HG03575 (cell line): ENCODE results near the gene MED4.
A peak's percentile ranks its signal among the peaks of the same experiment; 100 is the strongest.

ENCODE experiments used
- ATAC-seq: cut with Tn5 transposase; IDR thresholded peaks from one replicate; pipeline ENCODE4 v1.9.1; 2021; ENCODE audit not compliant: unreplicated experiment, insufficient number of reproducible peaks, low FRiP score; ENCODE audit errors: extremely low read depth

The MED4 gene

DNA sequence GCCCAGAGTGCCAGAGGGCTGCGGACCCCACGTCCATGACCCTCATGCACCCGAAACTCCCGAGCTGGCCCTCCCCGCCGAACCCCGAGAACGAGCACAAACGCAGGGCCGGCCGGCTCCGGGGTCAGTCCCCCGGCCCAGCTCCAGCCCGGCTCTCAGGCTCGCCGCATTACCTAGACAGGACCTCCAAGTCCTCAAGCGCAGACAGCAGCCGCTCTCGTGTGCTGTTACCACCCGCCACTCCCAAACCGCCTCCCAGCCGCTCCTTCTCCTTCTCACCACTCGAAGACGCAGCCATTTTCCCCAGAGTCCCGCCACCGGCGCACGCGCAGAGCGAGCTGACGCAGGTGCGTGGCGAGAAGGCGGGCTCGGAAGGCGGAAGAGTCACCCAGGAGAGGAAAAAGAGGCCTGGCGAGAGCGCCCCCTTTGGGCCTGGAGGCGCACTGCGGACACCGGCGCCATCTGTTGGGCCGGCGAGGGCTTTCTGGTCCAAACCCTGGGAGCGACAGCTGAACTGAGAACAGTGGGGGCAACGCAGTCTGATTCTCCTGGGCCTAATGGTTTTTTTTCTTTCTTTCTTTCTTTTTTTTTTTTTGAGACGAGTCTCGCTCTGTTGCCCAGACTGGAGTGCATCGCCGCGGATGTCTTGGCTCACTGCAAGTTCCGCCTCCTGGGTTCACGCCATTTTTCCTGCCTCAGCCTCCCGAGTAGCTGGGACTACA, at the start of gene MED4:
TSS of gene MED4 (minus strand) at position 324 of the 722 bp plus-strand sequence. CDS start at position 298, 26 bp downstream.
- ATAC-seq = peak; percentile 54

DNA sequence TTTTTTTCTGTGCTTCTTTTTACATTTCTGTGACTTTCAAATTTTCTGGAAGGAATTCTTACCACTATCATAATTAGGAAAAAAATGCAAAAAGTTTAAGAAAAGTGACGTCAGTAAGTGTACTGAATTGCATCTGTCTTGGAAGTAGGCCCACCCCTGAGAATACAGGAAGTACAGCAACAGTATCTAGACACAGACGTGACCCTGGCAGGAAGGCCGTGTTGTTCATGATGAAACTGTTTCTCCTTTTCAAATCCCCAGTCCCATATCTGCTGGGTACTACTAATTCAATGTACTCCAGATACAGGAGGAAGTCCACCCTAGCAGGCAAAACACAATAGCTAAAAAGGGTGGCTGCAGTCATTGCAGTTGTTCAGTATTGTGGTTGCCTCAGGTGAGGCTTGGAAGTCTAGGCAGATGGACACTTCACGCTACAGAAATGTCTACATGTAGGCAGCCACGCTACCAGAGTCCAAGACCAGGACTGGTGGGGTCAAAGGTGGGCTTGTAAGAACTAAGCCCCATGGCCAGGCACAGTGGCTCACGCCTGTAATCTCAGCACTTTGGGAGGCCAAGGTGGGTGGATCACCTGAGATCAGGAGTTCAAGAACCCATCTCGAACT, 49.6 kb upstream of the MED4 start:
- ATAC-seq = no peak

DNA sequence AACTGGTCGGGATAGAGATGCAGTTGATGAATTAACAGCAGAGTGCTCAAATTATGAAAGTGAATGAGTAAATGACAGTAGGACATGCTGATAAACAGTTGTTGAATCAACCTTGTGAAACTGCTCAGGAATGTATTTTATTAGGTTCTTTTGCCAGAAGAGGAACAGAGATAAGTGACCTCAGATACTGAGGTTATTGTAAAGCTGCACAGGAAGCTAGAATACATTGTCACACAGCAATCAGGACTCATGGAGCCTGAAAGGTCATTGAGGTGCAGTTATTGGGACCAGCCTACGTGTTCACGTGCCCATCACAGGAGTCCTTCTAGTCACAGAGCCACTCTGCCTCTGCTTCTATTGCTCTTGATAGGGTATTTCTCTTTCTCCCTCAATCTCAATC, 47.5 kb upstream of the MED4 start:
- peak; percentile 75 for ATAC-seq

GRCh38 chr13:48138270-48138669, 43.4 kb upstream of the MED4 start:
- ATAC-seq = no peak

- ATAC-seq = no peak
Observed at GRCh38 chr13:48132961-48133360, 38.1 kb upstream of the MED4 start.

DNA sequence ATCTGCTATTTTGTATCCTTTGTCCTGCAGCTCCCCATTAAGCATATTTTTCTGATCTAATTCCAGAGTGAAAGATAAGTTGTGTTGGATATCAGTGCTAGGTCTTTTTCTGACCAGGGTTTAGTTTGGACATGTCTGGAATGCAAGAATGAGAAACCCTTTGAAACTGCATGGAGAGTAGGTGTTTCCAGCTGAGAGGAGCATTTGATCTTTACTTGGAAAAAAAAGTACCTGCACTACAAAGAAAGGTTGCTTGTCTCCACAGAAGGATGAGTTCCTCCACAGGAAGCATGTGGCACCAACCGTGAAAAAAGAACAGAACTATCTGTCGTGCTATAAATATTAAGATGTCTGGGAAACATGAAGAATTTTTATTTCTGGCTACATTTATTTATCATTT, 36.6 kb upstream of the MED4 start:
- ATAC-seq = no peak

DNA sequence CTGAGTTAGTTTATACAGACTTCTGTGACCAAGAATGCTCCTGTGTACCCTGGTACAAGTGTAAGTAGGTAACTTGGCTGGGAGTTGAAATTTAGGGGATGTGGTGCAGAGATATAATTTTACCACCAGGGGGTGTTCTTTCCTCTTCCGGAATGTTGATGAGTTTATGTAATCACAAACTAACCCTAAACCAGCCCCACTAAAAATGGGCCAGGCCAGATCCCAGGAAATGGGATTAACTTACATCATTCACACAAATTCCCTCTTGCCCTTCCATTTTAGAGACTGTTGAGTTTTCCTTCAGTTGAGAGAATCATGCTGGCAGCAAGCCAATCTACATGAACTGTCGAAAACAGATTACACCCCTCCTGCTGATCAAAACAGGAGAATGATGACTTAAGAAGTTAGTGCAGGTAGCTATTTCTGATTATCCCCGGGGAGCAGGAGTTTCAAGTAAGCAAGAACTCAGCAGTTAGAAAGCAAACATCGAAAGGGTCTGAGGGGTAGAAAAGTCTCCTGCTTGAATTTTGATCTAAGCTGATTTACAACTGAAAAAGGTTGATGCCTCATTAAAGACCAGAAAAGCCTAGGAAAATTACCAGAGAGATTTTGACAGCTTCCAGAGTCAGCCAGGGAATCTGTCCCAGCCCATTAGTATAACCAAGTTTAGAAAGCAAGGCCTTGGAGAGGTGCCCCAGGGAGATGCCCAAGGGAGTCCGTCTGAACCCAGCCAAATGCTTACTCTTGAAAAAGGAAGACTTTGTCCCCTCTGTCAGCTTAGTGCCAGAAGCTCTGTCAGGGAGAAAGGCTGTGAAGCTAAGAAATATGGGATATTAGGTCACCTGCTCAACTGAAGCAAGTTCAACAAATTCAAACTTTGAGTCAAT, 32.3 kb upstream of the MED4 start:
- ATAC-seq = no peak

GRCh38 chr13:48125794-48126228, 30.9 kb upstream of the MED4 start:
- ATAC-seq = no peak

DNA sequence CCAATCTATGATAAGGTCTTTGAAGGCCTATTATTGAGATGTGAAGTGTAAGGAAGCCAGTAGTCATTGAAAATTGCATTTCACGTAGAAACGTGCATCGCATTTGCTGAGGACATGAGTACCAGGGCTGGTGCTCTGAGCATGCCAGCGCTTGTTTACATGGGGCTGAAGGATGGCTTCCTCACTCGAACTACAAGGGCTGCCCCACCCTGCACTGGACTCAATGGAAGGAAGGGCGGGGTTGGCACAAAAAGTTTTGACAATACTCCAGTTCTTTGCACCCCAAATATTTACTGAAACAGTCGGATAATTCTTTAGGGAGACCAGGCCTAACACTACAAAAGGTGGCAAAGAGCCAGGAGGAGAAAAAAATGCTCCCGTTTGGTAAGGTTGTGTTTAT, 28.9 kb upstream of the MED4 start:
- no peak for ATAC-seq

- ATAC-seq = no peak
Observed at GRCh38 chr13:48121733-48122132, 26.8 kb upstream of the MED4 start.

DNA sequence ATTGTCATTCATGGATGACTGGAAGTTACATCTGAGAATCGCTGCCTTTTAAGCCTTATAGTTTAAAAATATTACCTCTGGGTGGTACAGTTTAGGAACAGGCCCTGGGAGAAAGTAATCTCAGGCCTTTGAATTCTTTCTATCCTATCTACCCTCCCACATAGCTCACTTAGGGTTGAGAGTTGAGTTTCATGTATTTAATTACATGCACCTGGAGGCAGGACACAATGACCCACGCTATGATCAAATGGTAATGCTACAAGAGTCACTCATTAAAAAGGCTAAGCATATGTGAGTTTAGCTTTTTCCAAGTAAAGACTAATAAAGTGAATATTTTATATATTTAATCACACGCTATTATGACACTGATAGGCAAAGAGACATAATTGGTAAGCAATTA, 25.3 kb upstream of the MED4 start:
- no peak for ATAC-seq

- ATAC-seq = no peak
Observed at GRCh38 chr13:48118030-48118429, 23.1 kb upstream of the MED4 start.

DNA sequence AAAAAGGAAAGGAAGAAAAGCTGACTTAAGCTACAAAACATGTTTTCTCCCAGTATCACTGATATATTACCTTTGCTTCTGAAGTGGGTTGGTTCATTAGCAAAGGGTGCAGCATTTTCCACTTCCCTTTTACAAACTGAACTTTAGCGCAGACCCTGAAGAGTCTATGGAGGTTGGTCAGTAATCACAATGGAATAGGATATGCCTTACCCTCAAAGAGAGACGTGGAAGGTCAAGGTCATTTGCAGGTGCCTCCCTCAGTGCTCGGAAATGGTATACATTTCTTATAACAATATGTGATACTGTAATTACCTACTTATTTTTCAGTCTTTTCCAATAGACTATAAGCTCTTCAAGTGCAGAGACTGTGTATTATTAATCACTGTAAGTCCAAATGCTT, 21.9 kb upstream of the MED4 start:
- no peak for ATAC-seq

GRCh38 chr13:48113756-48114130, 18.8 kb upstream of the MED4 start:
- no peak for ATAC-seq

- no peak for ATAC-seq
Observed at GRCh38 chr13:48112896-48113755, 18.2 kb upstream of the MED4 start.

- no peak for ATAC-seq
Observed at GRCh38 chr13:48110931-48111721, 16.2 kb upstream of the MED4 start.

GRCh38 chr13:48110132-48110868, 15.4 kb upstream of the MED4 start:
- ATAC-seq = no peak

GRCh38 chr13:48108106-48108505, 13.2 kb upstream of the MED4 start:
- no peak for ATAC-seq
